PC-3 (cell line): ENCODE data around the gene RXFP1. TPM values are rescaled to one million over a fixed set of nuclear protein-coding genes. Genes with fewer than 3 reads are reported as not detected.

Experiments used
- ATAC-seq: fragments of 200-7000 bp; cut with Tn5 transposase; 2 replicates; pipeline ENCODE4 v1.9.1; 2020; ENCODE audit warnings: mild to moderate bottlenecking, moderate library complexity
- BruUV-seq: library from RNA; stranded (reverse); fragments of 400-500 nt; replicated peaks from 2 replicates; lab custom pipeline; 2021; lab: Mats Ljungman, UMichigan
- CTCF ChIA-PET: fragments of 300-600 bp; sonication (Branson Sonifier 250); formaldehyde crosslinking; loops from one replicate; lab custom pipeline; 2022; ENCODE audit warnings: antibody characterized with exemption; lab: Charles Lee
- POLR2A ChIA-PET: fragments of 300-600 bp; sonication (Branson Sonifier 250); formaldehyde crosslinking; loops from one replicate; lab custom pipeline; 2022; ENCODE audit warnings: antibody characterized with exemption; ENCODE audit not compliant: unreplicated experiment; lab: Charles Lee
- DNase-seq: peaks from one replicate; pipeline ENCODE4 v3.0.0-alpha.2; 2015
- H2AFZ ChIP-seq: fragments of 300-600 bp; sonication (generic); 2 replicates; pipeline ENCODE4 v1.6.0; 2016; ENCODE audit warnings: antibody characterized with exemption, low read length
- H3F3A ChIP-seq: fragments of 300-600 bp; sonication (generic); one replicate; pipeline ENCODE4 v1.6.0; 2017; ENCODE audit warnings: antibody characterized with exemption, low read length, control low read depth, mild to moderate bottlenecking; ENCODE audit not compliant: unreplicated experiment
- H3K27ac ChIP-seq: fragments of 300-600 bp; sonication (generic); 2 replicates; pipeline ENCODE4 v1.5.1; 2016; ENCODE audit warnings: mild to moderate bottlenecking, low read length
- H3K27me3 ChIP-seq: fragments of 300-600 bp; sonication (generic); 2 replicates; pipeline ENCODE4 v1.6.1; 2016; ENCODE audit warnings: low read length, mixed read lengths
- H3K36me3 ChIP-seq: fragments of 300-600 bp; sonication (generic); 2 replicates; pipeline ENCODE4 v1.6.1; 2016; ENCODE audit warnings: low read depth, mixed run types, low read length, mixed read lengths
- H3K4me1 ChIP-seq: fragments of 300-600 bp; sonication (generic); 2 replicates; pipeline ENCODE4 v1.5.1; 2016; ENCODE audit warnings: low read length; ENCODE audit not compliant: insufficient read depth
- H3K4me2 ChIP-seq: fragments of 300-600 bp; sonication (generic); 2 replicates; pipeline ENCODE4 v1.6.0; 2016; ENCODE audit warnings: low read length
- H3K4me3 ChIP-seq: fragments of 300-600 bp; sonication (generic); 2 replicates; pipeline ENCODE4 v1.5.1; 2016; ENCODE audit warnings: mild to moderate bottlenecking, low read length, mixed read lengths
- H3K79me2 ChIP-seq: fragments of 300-600 bp; sonication (generic); 2 replicates; pipeline ENCODE4 v1.6.1; 2017; ENCODE audit warnings: low read length, mixed read lengths
- H3K9ac ChIP-seq: fragments of 300-600 bp; sonication (generic); 2 replicates; pipeline ENCODE4 v1.6.0; 2016; ENCODE audit warnings: mild to moderate bottlenecking, low read length
- H3K9me2 ChIP-seq: fragments of 300-600 bp; sonication (generic); replicated peaks from 2 replicates; pipeline ENCODE4 v1.6.1; 2016; ENCODE audit warnings: mixed run types, low read length, mixed read lengths
- H3K9me3 ChIP-seq: fragments of 300-600 bp; sonication (generic); 2 replicates; pipeline ENCODE4 v1.6.1; 2016; ENCODE audit warnings: low read length, mixed read lengths
- H4K20me1 ChIP-seq: fragments of 300-600 bp; sonication (generic); 2 replicates; pipeline ENCODE4 v1.6.1; 2016; ENCODE audit warnings: low read length, mixed read lengths
- EZH2 ChIP-seq: fragments of 300-600 bp; sonication (generic); IDR thresholded peaks from one replicate; pipeline ENCODE4 v1.6.1; 2017; ENCODE audit warnings: antibody characterized with exemption, mild to moderate bottlenecking, low read length; ENCODE audit not compliant: unreplicated experiment
- EZH2phosphoT487 ChIP-seq: fragments of 300-600 bp; sonication (generic); IDR thresholded peaks from 2 replicates; pipeline ENCODE4 v1.6.1; 2018; ENCODE audit warnings: mild to moderate bottlenecking, antibody characterized with exemption, low read length, borderline replicate concordance
- intact Hi-C: fragments of 100-400 bp; cut with micrococcal nuclease; formaldehyde crosslinking; loops from 2 replicates; pipeline ENCODE4 v1.9.0; 2023
- total RNA-seq: library from RNA; depleted of rRNA; stranded (reverse); fragments of >200 nt; gene quantifications from 2 replicates; pipeline ENCODE4 v1.2.3, GENCODE V29; 2014
- TF ChIP-seq, protein P1 (sequence below): fragments of 300-600 bp; sonication (generic); conservative IDR thresholded peaks from 2 replicates; pipeline ENCODE4 v1.5.1; 2017; ENCODE audit warnings: antibody characterized with exemption, low read depth, mild to moderate bottlenecking, low read length

RXFP1 gene
- total RNA-seq, 1 experiment from 2014 or later: not detected

DNA sequence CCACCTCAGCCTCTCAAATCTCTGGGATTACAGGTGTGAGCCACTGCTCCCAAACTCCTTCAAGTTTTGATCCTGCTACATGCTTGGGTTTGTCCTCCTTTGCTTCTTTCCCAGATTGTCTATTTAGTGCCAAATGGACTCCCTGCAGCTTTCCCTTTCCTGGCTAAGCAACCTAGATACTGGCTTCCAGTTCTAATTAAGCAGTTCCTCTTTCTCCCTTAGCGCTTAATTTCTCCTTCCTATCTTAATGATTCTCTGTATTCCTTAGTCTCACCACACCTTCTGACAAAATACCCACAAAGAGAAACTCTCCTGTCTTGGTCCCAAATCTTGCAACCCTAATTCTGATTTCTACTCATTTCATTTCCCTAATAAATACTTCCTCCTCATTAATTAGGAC is 7.8 kb downstream of the RXFP1 start:
- ChIA-PET CTCF (no interaction called here), POLR2A (no interaction called here)
- no peak overlapping the region for H3K4me2 ChIP-seq
- H3K4me3 ChIP-seq: no peak overlapping the region
- no TSS peak for BruUV-seq
- intact Hi-C loops: loop anchor here (10.0 kb wide), 1 partner anchor 435 kb away; no protein-coding TSS in a partner anchor
- ATAC-seq: no peak
- H2AFZ ChIP-seq: no peak overlapping the region
- peaks cover 4% of the 10 kb centered on the region for H3K4me1 ChIP-seq
- no peaks in the 10 kb centered on the region for H3K27me3 ChIP-seq
- no peaks in the 10 kb centered on the region for H3K36me3 ChIP-seq
- no peak overlapping the region for H3K9ac ChIP-seq
- H4K20me1 ChIP-seq: no peaks in the 10 kb centered on the region
- H3K9me2 ChIP-seq: no peaks in the 10 kb centered on the region
- DNase-seq: no peak
- H3K9me3 ChIP-seq: no peaks in the 10 kb centered on the region
- no peaks in the 10 kb centered on the region for H3F3A ChIP-seq
- TF ChIP-seq, protein P1, sequence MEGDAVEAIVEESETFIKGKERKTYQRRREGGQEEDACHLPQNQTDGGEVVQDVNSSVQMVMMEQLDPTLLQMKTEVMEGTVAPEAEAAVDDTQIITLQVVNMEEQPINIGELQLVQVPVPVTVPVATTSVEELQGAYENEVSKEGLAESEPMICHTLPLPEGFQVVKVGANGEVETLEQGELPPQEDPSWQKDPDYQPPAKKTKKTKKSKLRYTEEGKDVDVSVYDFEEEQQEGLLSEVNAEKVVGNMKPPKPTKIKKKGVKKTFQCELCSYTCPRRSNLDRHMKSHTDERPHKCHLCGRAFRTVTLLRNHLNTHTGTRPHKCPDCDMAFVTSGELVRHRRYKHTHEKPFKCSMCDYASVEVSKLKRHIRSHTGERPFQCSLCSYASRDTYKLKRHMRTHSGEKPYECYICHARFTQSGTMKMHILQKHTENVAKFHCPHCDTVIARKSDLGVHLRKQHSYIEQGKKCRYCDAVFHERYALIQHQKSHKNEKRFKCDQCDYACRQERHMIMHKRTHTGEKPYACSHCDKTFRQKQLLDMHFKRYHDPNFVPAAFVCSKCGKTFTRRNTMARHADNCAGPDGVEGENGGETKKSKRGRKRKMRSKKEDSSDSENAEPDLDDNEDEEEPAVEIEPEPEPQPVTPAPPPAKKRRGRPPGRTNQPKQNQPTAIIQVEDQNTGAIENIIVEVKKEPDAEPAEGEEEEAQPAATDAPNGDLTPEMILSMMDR: no peak
- TF ChIP-seq EZH2 (no peak), EZH2phosphoT487 (no peak)
- H3K79me2 ChIP-seq: no peaks in the 10 kb centered on the region
- H3K27ac ChIP-seq: no peak overlapping the region

DNA sequence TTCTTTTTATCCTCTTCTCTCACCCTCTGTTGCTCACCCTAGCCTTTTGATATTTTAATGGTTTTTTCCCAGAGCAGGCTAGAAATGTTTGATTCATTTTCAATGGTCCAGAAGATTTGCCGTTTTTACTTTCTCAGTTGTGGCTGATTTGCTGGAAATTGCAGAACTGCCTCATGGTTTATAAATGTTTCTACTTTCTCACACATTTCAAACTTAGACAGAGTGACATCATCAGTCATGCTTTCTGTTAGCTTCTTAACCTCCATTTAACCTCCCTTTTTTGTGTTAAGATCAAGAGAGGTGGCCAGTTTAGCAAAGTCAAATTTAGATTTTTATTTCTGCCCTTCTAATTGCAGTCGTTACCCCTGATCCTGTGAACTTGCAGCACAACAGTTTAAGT is 8.7 kb downstream of the RXFP1 start:
- ChIA-PET POLR2A (no interaction called here), CTCF (no interaction called here)
- Histone ChIP-seq H4K20me1 (no peaks in the 10 kb centered on the region), H3K9me2 (no peaks in the 10 kb centered on the region), H3F3A (no peaks in the 10 kb centered on the region), H2AFZ (no peak overlapping the region), H3K27ac (no peak overlapping the region), H3K9ac (no peak overlapping the region), H3K4me1 (peaks cover 5% of the 10 kb centered on the region), H3K4me2 (no peak overlapping the region), H3K27me3 (no peaks in the 10 kb centered on the region), H3K9me3 (no peaks in the 10 kb centered on the region), H3K4me3 (no peak overlapping the region), H3K36me3 (no peaks in the 10 kb centered on the region), H3K79me2 (no peaks in the 10 kb centered on the region)
- ATAC-seq (no peak), DNase-seq (no peak)
- intact Hi-C loops: no loop called here
- BruUV-seq: no TSS peak
- TF ChIP-seq EZH2phosphoT487: no peak

DNA sequence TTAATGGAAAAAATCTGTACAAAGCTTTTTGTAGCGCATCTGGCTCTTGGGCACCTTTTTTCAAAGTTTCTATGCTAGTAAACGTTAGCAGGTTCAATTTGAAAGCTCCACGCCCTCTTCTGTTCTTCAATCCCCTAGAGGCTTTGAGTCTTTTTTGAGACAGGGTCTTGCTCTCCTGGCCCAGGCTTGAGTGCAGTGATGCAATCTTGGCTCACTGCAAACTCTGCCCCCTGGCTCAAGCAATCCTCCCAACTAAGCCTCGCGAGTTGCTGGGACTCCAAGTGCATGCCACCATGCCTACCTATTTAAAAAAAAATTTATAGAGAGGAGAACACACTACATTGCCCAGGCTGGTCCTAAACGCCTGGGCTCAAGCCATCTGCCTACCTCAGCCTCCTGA is 9.2 kb downstream of the RXFP1 start:
- no peaks in the 10 kb centered on the region for H4K20me1 ChIP-seq
- intact Hi-C loops: no loop called here
- ChIA-PET CTCF (no interaction called here), POLR2A (no interaction called here)
- no peaks in the 10 kb centered on the region for H3K9me2 ChIP-seq
- no peaks in the 10 kb centered on the region for H3K79me2 ChIP-seq
- H3K4me3 ChIP-seq: no peak overlapping the region
- no peaks in the 10 kb centered on the region for H3F3A ChIP-seq
- ATAC-seq: no peak
- no peak for DNase-seq
- H3K36me3 ChIP-seq: no peaks in the 10 kb centered on the region
- H3K4me1 ChIP-seq: peaks cover 8% of the 10 kb centered on the region
- TF ChIP-seq EZH2phosphoT487 (no peak), EZH2 (no peak)
- TF ChIP-seq, protein P1: no peak
- no peak overlapping the region for H2AFZ ChIP-seq
- H3K4me2 ChIP-seq: no peak overlapping the region
- H3K27me3 ChIP-seq: no peaks in the 10 kb centered on the region
- no peak overlapping the region for H3K9ac ChIP-seq
- no peaks in the 10 kb centered on the region for H3K9me3 ChIP-seq
- no TSS peak for BruUV-seq
- no peak overlapping the region for H3K27ac ChIP-seq
